Stimulated activated CD8-positive, alpha-beta memory T cell treated with anti-CD3 and anti-CD28 coated beads, Interleukin-2, amount 100 ng/mL, for 48 hours (primary cell): ENCODE data around the gene GRHPR.

Source experiments
- DNase-seq, 2 donors: peaks; one replicate each; pipeline ENCODE4 v3.0.0-alpha.2; 2020; ENCODE audit warnings: low read depth in 2 of 2

The GRHPR gene

GRCh38 chr9:37480759-37481158, 58.3 kb downstream of the GRHPR start:
- DNase-seq: no peak

DNA sequence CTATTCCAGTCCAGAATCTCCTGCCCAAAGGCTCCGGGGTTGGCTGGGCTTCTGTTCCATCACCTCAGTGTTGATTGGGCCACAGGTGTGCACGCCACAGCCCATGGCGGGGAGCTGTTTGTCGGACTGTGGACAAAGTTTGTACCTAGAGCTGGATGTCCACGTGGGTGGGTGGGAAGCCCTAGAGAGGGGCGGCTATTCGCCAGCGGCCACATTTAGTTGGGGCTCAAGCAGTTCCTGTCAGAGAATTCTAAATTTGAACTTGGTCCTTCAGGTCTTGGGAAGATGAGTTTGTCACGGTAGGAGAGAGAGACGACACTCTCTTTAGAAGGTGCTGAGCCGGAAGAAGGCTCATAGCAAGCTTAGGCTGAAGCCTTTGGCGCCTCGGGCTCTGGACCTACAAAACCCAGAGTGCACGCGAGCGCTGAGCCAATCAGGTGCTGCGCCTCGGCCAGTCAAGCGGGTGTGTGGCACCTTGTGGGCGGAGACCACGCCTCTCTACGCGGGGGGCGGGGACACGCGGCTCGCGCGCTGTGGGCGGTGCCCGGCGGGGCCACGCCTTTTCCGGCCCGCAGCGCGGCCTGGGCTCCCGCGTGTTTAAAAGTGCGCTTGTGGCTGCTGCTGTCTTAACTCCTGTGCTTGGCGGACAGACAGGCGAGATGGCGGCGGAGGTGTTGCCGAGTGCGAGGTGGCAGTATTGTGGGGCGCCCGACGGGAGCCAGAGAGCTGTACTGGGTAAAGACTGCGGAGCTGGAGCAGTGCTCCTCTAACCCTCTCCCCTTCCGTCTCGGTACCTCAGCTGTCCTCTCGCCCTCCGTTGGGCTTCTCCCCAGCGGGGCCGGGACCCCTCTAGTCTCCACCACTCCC, 63.1 kb downstream of the GRHPR start, which contains the start of gene POLR1E:
Gene POLR1E, plus strand, starts transcription at position 560 of the 867 bp plus-strand sequence. Its CDS starts 100 bp downstream, at position 660.
- DNase-seq: peak; percentile 95

- no peak for DNase-seq
These were observed 63.7 kb downstream of the GRHPR start for GRCh38 chr9:37486256-37486615.
